Loucy (cell line): ENCODE data around the gene SEC16A.

ENCODE experiments used
- H2AFZ ChIP-seq: fragments of 200-600 bp; sonication (generic); 2 replicates; pipeline ENCODE4 v1.6.0; 2016; ENCODE audit warnings: antibody characterized with exemption, mild to moderate bottlenecking, low read length, moderate library complexity
- H3F3A ChIP-seq: fragments of 200-600 bp; 2 replicates; pipeline ENCODE4 v1.6.0; 2016; ENCODE audit warnings: antibody characterized with exemption, low read depth, mild to moderate bottlenecking
- H3K27me3 ChIP-seq: fragments of 200-600 bp; sonication (generic); 2 replicates; pipeline ENCODE4 v1.6.1; 2014; ENCODE audit warnings: low read length, mild to moderate bottlenecking; ENCODE audit not compliant: insufficient read depth, poor library complexity, severe bottlenecking
- H3K36me3 ChIP-seq: fragments of 200-600 bp; sonication (generic); 2 replicates; pipeline ENCODE4 v1.6.1; 2016; ENCODE audit warnings: low read length; ENCODE audit not compliant: insufficient read depth
- H3K4me1 ChIP-seq: fragments of 200-600 bp; sonication (generic); 2 replicates; pipeline ENCODE4 v1.5.1; 2014; ENCODE audit warnings: low read length, mild to moderate bottlenecking; ENCODE audit not compliant: insufficient read depth, poor library complexity, severe bottlenecking
- H3K4me2 ChIP-seq: fragments of 200-600 bp; sonication (generic); 2 replicates; pipeline ENCODE4 v1.6.0; 2014; ENCODE audit warnings: antibody characterized with exemption, low read length, low read depth, mild to moderate bottlenecking; ENCODE audit not compliant: poor library complexity, severe bottlenecking
- H3K4me3 ChIP-seq: fragments of 200-600 bp; sonication (generic); 2 replicates; pipeline ENCODE4 v1.5.1; 2014; ENCODE audit warnings: low read length, mild to moderate bottlenecking, mixed read lengths; ENCODE audit not compliant: poor library complexity, severe bottlenecking
- H3K79me2 ChIP-seq: fragments of 200-600 bp; sonication (generic); 2 replicates; pipeline ENCODE4 v1.6.1; 2014; ENCODE audit warnings: low read length; ENCODE audit not compliant: insufficient read depth
- H3K9ac ChIP-seq: fragments of 200-600 bp; sonication (generic); 2 replicates; pipeline ENCODE4 v1.6.0; 2014; ENCODE audit warnings: mild to moderate bottlenecking, low read depth, low read length, moderate library complexity; ENCODE audit not compliant: poor library complexity, severe bottlenecking
- H3K9me2 ChIP-seq: fragments of 200-600 bp; sonication (generic); replicated peaks from 2 replicates; pipeline ENCODE4 v1.6.1; 2016; ENCODE audit warnings: low read depth, low read length, mixed read lengths
- H3K9me3 ChIP-seq: fragments of 200-600 bp; sonication (generic); 2 replicates; pipeline ENCODE4 v1.6.1; 2014; ENCODE audit warnings: mild to moderate bottlenecking, antibody characterized with exemption, low read length, low read depth; ENCODE audit not compliant: insufficient read depth
- H4K20me1 ChIP-seq: fragments of 200-600 bp; sonication (generic); 2 replicates; pipeline ENCODE4 v1.6.0; 2014; ENCODE audit warnings: antibody characterized with exemption, low read length, mild to moderate bottlenecking; ENCODE audit not compliant: insufficient read depth, poor library complexity, severe bottlenecking
- EZH2phosphoT487 ChIP-seq: fragments of 200-600 bp; IDR thresholded peaks from 2 replicates; pipeline ENCODE4 v1.6.1; 2018; ENCODE audit warnings: antibody characterized with exemption, mild to moderate bottlenecking, moderate library complexity, borderline replicate concordance
- TF ChIP-seq, protein P1 (sequence below): fragments of 200-600 bp; sonication (generic); conservative IDR thresholded peaks from 2 replicates; pipeline ENCODE4 v1.5.1; 2014; ENCODE audit warnings: mild to moderate bottlenecking, antibody characterized with exemption, low read length

SEC16A gene

DNA sequence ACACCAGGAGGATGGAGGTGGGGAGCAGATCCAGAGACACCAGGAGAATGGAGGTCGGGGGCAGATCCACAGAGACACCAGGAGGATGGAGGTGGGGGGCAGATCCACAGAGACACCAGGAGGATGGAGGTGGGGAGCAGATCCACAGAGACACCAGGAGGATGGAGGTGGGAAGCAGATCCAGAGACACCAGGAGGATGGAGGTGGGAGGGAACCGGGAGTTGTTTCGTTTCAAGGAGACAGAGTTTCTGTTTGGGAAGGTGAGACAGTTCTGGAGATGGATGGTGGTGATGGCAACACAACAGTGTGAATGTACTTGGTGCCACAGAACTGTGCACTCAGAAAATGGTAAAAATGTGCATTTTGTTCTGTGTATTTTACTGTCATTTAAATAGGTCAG lies 34.2 kb downstream of the SEC16A start:
- H3F3A ChIP-seq: no peaks in the 10 kb centered on the region

DNA sequence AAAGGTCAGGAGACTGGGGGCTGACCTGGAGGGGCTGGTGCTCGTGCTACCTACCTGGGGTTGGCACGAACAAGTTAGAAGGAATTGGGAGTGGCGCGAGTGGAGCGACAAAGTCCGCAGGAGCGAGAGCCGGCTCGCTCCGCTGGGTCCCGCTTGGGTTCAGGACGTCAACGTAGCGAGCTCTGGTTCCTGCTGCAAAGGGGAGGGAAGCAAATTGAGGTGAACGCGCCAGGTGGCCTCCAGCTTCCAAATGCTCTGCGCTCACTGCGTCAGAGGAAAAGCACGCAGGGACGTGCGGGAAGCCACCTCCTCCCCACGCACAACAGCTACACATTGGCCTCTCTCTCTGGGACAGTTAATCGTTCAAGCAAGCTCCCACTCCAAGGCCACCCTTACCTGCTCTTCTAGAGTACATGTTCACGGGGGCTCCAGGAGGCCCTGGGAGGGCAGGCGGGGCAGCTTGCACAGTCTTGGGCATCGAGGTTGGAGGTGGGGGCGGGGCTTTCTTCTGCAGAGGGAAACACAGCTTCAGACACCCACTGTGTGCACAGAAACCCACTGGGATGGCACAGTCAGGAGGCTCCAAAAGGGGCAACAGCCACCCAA lies 35.6 kb downstream of the SEC16A start:
- no peak for TF ChIP-seq EZH2phosphoT487
- TF ChIP-seq, protein P1, sequence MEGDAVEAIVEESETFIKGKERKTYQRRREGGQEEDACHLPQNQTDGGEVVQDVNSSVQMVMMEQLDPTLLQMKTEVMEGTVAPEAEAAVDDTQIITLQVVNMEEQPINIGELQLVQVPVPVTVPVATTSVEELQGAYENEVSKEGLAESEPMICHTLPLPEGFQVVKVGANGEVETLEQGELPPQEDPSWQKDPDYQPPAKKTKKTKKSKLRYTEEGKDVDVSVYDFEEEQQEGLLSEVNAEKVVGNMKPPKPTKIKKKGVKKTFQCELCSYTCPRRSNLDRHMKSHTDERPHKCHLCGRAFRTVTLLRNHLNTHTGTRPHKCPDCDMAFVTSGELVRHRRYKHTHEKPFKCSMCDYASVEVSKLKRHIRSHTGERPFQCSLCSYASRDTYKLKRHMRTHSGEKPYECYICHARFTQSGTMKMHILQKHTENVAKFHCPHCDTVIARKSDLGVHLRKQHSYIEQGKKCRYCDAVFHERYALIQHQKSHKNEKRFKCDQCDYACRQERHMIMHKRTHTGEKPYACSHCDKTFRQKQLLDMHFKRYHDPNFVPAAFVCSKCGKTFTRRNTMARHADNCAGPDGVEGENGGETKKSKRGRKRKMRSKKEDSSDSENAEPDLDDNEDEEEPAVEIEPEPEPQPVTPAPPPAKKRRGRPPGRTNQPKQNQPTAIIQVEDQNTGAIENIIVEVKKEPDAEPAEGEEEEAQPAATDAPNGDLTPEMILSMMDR: no peak
- Histone ChIP-seq H3K4me1 (no peaks in the 10 kb centered on the region), H3K9me3 (no peaks in the 10 kb centered on the region), H3K9ac (no peak overlapping the region), H4K20me1 (no peaks in the 10 kb centered on the region), H3K4me3 (no peak overlapping the region), H3K36me3 (peaks cover 69% of the 10 kb centered on the region; the same call in 1 of the 2 replicates), H3K27me3 (no peaks in the 10 kb centered on the region), H2AFZ (no peak overlapping the region), H3K79me2 (no peaks in the 10 kb centered on the region), H3K9me2 (no peaks in the 10 kb centered on the region), H3K4me2 (no peak overlapping the region), H3F3A (no peaks in the 10 kb centered on the region)

More for the DNA sequence above, 34.2 kb downstream of the SEC16A start:
- Histone ChIP-seq H3K4me1 (no peaks in the 10 kb centered on the region), H4K20me1 (no peaks in the 10 kb centered on the region), H3K36me3 (peaks cover 63% of the 10 kb centered on the region; the same call in 1 of the 2 replicates), H2AFZ (no peak overlapping the region), H3K4me3 (no peak overlapping the region), H3K9me2 (no peaks in the 10 kb centered on the region), H3K27me3 (no peaks in the 10 kb centered on the region), H3K9me3 (no peaks in the 10 kb centered on the region), H3K9ac (no peak overlapping the region), H3K4me2 (no peak overlapping the region), H3K79me2 (no peaks in the 10 kb centered on the region)
- no peak for TF ChIP-seq EZH2phosphoT487
- TF ChIP-seq, protein P1: no peak

DNA sequence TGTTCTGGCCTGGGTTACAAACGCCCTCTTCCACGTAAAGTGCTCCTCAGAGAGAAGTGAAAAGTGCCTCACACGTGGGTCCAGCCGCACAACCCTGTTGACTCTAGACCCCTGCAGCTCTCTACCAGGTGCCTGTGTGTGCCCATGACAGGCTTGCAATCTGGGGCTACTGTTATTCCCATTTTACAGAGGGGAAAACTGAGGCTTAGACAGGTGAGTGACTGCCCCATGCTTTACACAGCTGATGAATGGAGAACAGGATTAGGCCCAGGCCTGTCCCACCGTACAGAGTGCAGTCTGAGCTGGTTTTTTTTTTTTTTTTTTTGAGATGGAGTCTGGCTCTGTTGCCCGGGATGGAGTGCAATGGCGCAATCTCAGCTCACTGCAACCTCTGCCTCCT lies 37.0 kb downstream of the SEC16A start:
- H3K79me2 ChIP-seq: no peaks in the 10 kb centered on the region
- H3K27me3 ChIP-seq: no peaks in the 10 kb centered on the region
- no peaks in the 10 kb centered on the region for H3K9me2 ChIP-seq
- H3K4me3 ChIP-seq: no peak overlapping the region
- TF ChIP-seq EZH2phosphoT487: no peak
- TF ChIP-seq, protein P1: no peak
- no peaks in the 10 kb centered on the region for H3K4me1 ChIP-seq
- H3K36me3 ChIP-seq: peaks cover 72% of the 10 kb centered on the region; the same call in 1 of the 2 replicates
- H3F3A ChIP-seq: no peaks in the 10 kb centered on the region
- no peaks in the 10 kb centered on the region for H3K9me3 ChIP-seq
- H3K9ac ChIP-seq: no peak overlapping the region
- H3K4me2 ChIP-seq: no peak overlapping the region
- H4K20me1 ChIP-seq: peaks cover 4% of the 10 kb centered on the region
- H2AFZ ChIP-seq: no peak overlapping the region
